GM18526 (cell line): Measurements from ENCODE around the gene TNFSF9.
A peak's percentile ranks its signal among the peaks of the same experiment; 100 is the strongest.

Experiments used
- POLR2A ChIP-seq: IDR thresholded peaks from 3 replicates; pipeline ENCODE4 v1.6.1; 2011; ENCODE audit not compliant: insufficient read length; ENCODE audit errors: extremely low read depth

Gene TNFSF9

GRCh38 chr19:6535558-6536137 lies 4.8 kb downstream of the TNFSF9 start:
- no peak for TF ChIP-seq POLR2A

GRCh38 chr19:6539514-6539913 lies 8.7 kb downstream of the TNFSF9 start:
- no peak for TF ChIP-seq POLR2A

- TF ChIP-seq POLR2A, result no peak
Measured at GRCh38 chr19:6540918-6541689, 10.3 kb downstream of the TNFSF9 start.

GRCh38 chr19:6543866-6544347 lies 13.1 kb downstream of the TNFSF9 start:
- TF ChIP-seq POLR2A, result no peak

- no peak for TF ChIP-seq POLR2A
Measured at GRCh38 chr19:6551091-6551490, 20.3 kb downstream of the TNFSF9 start.

- TF ChIP-seq POLR2A, result peak; percentile 25
Measured at GRCh38 chr19:6551607-6552450, 21.0 kb downstream of the TNFSF9 start.

GRCh38 chr19:6556043-6556449 lies 25.2 kb downstream of the TNFSF9 start:
- TF ChIP-seq POLR2A, result no peak

GRCh38 chr19:6556480-6557195 lies 25.8 kb downstream of the TNFSF9 start:
- no peak for TF ChIP-seq POLR2A

- TF ChIP-seq POLR2A, result no peak
Measured at GRCh38 chr19:6564393-6564792, 33.6 kb downstream of the TNFSF9 start.

GRCh38 chr19:6568010-6568526 lies 37.2 kb downstream of the TNFSF9 start:
- no peak for TF ChIP-seq POLR2A

- TF ChIP-seq POLR2A, result no peak
Measured at GRCh38 chr19:6568816-6569215, 38.0 kb downstream of the TNFSF9 start.

GRCh38 chr19:6570764-6571163 lies 39.9 kb downstream of the TNFSF9 start:
- no peak for TF ChIP-seq POLR2A

- no peak for TF ChIP-seq POLR2A
Measured at GRCh38 chr19:6571167-6571566, 40.3 kb downstream of the TNFSF9 start.

- TF ChIP-seq POLR2A, result no peak
Measured at GRCh38 chr19:6572217-6572616, 41.4 kb downstream of the TNFSF9 start.

GRCh38 chr19:6573350-6573749 lies 42.5 kb downstream of the TNFSF9 start:
- no peak for TF ChIP-seq POLR2A
